Vagina (tissue), 2 donors: ENCODE results near the gene UNC79. TPM values are rescaled to one million over a fixed set of nuclear protein-coding genes. Genes with fewer than 3 reads are reported as not detected.
"Not testable (repeated sequence)": the region's sequence is repeated elsewhere in the genome, so short reads cannot be mapped to it uniquely, and the experiment has no call there.

Experiments used
- DNase-seq, 2 donors: peaks; one replicate each; pipeline ENCODE4 v3.0.0-alpha.2; 2017; ENCODE audit errors: extremely low spot score in 2 of 2
- H3K27ac ChIP-seq: fragments of 200-600 bp; sonication (generic); one replicate; pipeline ENCODE4 v1.5.1; 2019
- H3K27me3 ChIP-seq: fragments of 200-600 bp; sonication (generic); one replicate; pipeline ENCODE4 v1.5.1; 2019
- H3K36me3 ChIP-seq, 2 donors: fragments of 200-600 bp; sonication (generic); one replicate each; pipeline ENCODE4 v1.5.1; 2017 to 2019
- H3K4me1 ChIP-seq: fragments of 200-600 bp; sonication (generic); one replicate; pipeline ENCODE4 v1.5.1; 2019
- H3K4me3 ChIP-seq, 2 donors: fragments of 200-600 bp; sonication (generic); 1 replicate in 1 of 2; 2 replicates in 1 of 2; pipeline ENCODE4 v1.5.1; 2016 to 2019
- H3K9me3 ChIP-seq: fragments of 200-600 bp; sonication (generic); one replicate; pipeline ENCODE4 v1.5.1; 2019
- CTCF ChIP-seq, 3 experiments: fragments of 450-650 bp in 2 of 3; fragments of 200-600 bp in 1 of 3; sonication (generic) in 1 of 3; IDR thresholded peaks; one replicate each; pipeline ENCODE4 v1.5.1; 2017 to 2019; ENCODE audit warnings: antibody characterized with exemption in 3 of 3, mild to moderate bottlenecking in 2 of 3, moderate library complexity in 2 of 3
- POLR2A ChIP-seq, 2 donors: fragments of 450-650 bp; IDR thresholded peaks; one replicate each; pipeline ENCODE4 v1.6.1; 2017; ENCODE audit warnings: antibody characterized with exemption in 2 of 2, mild to moderate bottlenecking in 2 of 2, moderate library complexity in 2 of 2
- POLR2AphosphoS5 ChIP-seq, 2 donors: sonication (generic); formaldehyde crosslinking; IDR thresholded peaks; one replicate each; pipeline ENCODE4 v1.9.0; 2017; ENCODE audit warnings: antibody characterized with exemption in 2 of 2, mild to moderate bottlenecking in 2 of 2, low read depth in 1 of 2; ENCODE audit not compliant: insufficient read depth in 1 of 2
- intact Hi-C: fragments of 100-400 bp; cut with DNase I; formaldehyde crosslinking; loops from one replicate; pipeline ENCODE4 v1.15.1; 2023
- total RNA-seq: library from RNA; depleted of rRNA; stranded (reverse); fragments of >200 nt; gene quantifications from one replicate; pipeline ENCODE4 v1.2.3, GENCODE V29; 2016

The UNC79 gene
- total RNA-seq, 1 donor from 2014 or later = 0.49 TPM

GRCh38 chr14:93490001-93490400 is 59.3 kb downstream of the UNC79 start:
- H3K36me3 ChIP-seq = no peaks in the 10 kb centered on the region
- no peak overlapping the region for H3K27ac ChIP-seq
- H3K4me1 ChIP-seq = no peaks in the 10 kb centered on the region
- H3K27me3 ChIP-seq = no peaks in the 10 kb centered on the region
- no peak overlapping the region for H3K4me3 ChIP-seq
- intact Hi-C loops = no loop called here
- H3K9me3 ChIP-seq = no peaks in the 10 kb centered on the region
- no peak for DNase-seq
- TF ChIP-seq CTCF (IDR thresholded peaks at IDR 0.05) (no peak), POLR2AphosphoS5 (IDR thresholded peaks at IDR 0.05; ENCODE audit: insufficient read depth in 1 of 2, low read depth in 1 of 2) (no peak), POLR2A (IDR thresholded peaks at IDR 0.05) (no peak)

- intact Hi-C loops = no loop called here
- Histone ChIP-seq H3K9me3 (no peaks in the 10 kb centered on the region), H3K27ac (no peak overlapping the region), H3K36me3 (no peaks in the 10 kb centered on the region), H3K4me3 (no peak overlapping the region), H3K27me3 (no peaks in the 10 kb centered on the region), H3K4me1 (no peaks in the 10 kb centered on the region)
- DNase-seq = no peak
- TF ChIP-seq CTCF (IDR thresholded peaks at IDR 0.05) (no peak), POLR2A (IDR thresholded peaks at IDR 0.05) (no peak), POLR2AphosphoS5 (IDR thresholded peaks at IDR 0.05; ENCODE audit: insufficient read depth in 1 of 2, low read depth in 1 of 2) (no peak)
Measured at GRCh38 chr14:93493054-93493453, 62.3 kb downstream of the UNC79 start.

GRCh38 chr14:93493622-93494021 is 62.9 kb downstream of the UNC79 start:
- H3K4me1 ChIP-seq, H3K27ac ChIP-seq, H3K9me3 ChIP-seq, H3K36me3 ChIP-seq, H3K4me3 ChIP-seq, DNase-seq, H3K27me3 ChIP-seq, intact Hi-C loops: not testable (repeated sequence)

- intact Hi-C loops = no loop called here
- Histone ChIP-seq H3K36me3 (no peaks in the 10 kb centered on the region), H3K4me1 (no peaks in the 10 kb centered on the region), H3K27ac (no peak overlapping the region), H3K9me3 (no peaks in the 10 kb centered on the region), H3K4me3 (no peak overlapping the region), H3K27me3 (no peaks in the 10 kb centered on the region)
- no peak for TF ChIP-seq POLR2A (IDR thresholded peaks at IDR 0.05)
- no peak for TF ChIP-seq POLR2AphosphoS5 (IDR thresholded peaks at IDR 0.05; ENCODE audit: insufficient read depth in 1 of 2, low read depth in 1 of 2)
- no peak for TF ChIP-seq CTCF (IDR thresholded peaks at IDR 0.05)
- no peak for DNase-seq
Measured at GRCh38 chr14:93496856-93497741, 66.4 kb downstream of the UNC79 start.

GRCh38 chr14:93510056-93510455 is 79.3 kb downstream of the UNC79 start:
- intact Hi-C loops = no loop called here
- TF ChIP-seq CTCF (IDR thresholded peaks at IDR 0.05) (no peak), POLR2AphosphoS5 (IDR thresholded peaks at IDR 0.05; ENCODE audit: insufficient read depth in 1 of 2, low read depth in 1 of 2) (no peak), POLR2A (IDR thresholded peaks at IDR 0.05) (no peak)
- Histone ChIP-seq H3K27ac (no peak overlapping the region), H3K4me3 (no peak overlapping the region), H3K27me3 (no peaks in the 10 kb centered on the region), H3K9me3 (no peaks in the 10 kb centered on the region), H3K36me3 (no peaks in the 10 kb centered on the region), H3K4me1 (no peaks in the 10 kb centered on the region)
- no peak for DNase-seq
